A673 (cell line): Measurements from ENCODE around the gene ADAMTS2.

Experiments used
- EZH2 ChIP-seq: fragments of 200-600 bp; sonication (generic); IDR thresholded peaks from 2 replicates; pipeline ENCODE4 v1.6.1; 2017; ENCODE audit warnings: borderline replicate concordance, low read depth, mild to moderate bottlenecking, mixed read lengths, antibody characterized with exemption, low read length; ENCODE audit not compliant: poor library complexity, severe bottlenecking
- TF ChIP-seq, protein P1 (sequence below): fragments of 300-800, 200-600 bp; sonication (generic); conservative IDR thresholded peaks from 2 replicates; pipeline ENCODE4 v1.5.1; 2017; ENCODE audit warnings: low read depth, mild to moderate bottlenecking, antibody characterized with exemption, low read length, moderate library complexity, mixed read lengths

DNA sequence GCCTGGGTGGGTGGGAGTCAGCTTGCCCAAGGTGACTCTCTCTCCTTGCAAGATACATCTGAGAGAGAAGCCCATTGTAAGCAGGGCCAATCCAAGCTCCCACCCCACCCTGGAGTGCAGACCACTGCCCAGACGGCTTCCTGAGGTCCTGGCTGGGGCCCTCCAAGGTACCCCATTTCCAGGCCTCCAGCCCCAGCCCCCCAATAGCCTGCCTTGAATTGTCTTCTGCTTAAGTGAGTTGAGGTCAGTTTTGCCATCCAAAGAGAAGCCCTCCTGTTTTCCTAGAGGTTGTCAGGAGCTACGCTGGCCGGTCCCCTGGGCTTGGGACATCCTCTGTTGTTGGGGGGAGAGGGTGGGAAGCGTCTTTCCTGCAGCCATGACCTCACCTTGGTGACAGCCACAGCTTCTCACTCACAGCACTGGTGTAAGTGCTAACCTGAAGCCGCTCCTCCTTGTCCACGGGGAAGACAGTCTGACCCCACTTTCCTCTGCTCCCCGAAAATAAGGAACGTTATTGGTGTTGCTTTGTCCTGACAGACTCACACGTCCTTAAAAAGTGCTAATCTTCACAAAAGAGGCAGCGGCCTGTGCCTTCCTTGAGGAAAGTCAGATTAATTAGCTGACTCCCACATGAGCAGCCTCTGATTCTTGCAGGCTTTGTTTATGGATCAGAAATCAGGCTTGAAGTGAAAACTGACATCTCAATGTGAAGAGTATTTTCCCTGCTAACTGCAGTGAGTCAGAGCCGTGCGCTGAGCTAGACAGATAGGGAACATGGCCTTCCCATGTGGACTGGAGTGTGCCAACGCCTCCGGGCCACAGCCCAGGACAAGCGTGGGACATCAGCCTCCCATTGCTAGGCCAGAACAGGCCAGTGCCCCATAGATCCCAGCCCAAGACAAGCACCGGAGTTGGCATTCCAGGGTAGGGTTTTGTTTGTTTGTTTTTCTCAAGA lies 52.3 kb downstream of the ADAMTS2 start:
- TF ChIP-seq, protein P1, sequence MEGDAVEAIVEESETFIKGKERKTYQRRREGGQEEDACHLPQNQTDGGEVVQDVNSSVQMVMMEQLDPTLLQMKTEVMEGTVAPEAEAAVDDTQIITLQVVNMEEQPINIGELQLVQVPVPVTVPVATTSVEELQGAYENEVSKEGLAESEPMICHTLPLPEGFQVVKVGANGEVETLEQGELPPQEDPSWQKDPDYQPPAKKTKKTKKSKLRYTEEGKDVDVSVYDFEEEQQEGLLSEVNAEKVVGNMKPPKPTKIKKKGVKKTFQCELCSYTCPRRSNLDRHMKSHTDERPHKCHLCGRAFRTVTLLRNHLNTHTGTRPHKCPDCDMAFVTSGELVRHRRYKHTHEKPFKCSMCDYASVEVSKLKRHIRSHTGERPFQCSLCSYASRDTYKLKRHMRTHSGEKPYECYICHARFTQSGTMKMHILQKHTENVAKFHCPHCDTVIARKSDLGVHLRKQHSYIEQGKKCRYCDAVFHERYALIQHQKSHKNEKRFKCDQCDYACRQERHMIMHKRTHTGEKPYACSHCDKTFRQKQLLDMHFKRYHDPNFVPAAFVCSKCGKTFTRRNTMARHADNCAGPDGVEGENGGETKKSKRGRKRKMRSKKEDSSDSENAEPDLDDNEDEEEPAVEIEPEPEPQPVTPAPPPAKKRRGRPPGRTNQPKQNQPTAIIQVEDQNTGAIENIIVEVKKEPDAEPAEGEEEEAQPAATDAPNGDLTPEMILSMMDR, result no peak
- no peak for TF ChIP-seq EZH2
